Esophagus squamous epithelium (tissue), 5 donors: ENCODE measurements around the gene MEGF10. TPM values are rescaled to one million over a fixed set of nuclear protein-coding genes. Genes with fewer than 3 reads are reported as not detected.

Experiments
- DNase-seq: peaks from one replicate; lab custom pipeline; 2025; lab: John Stamatoyannopoulos, UW
- H3K27ac ChIP-seq, 4 donors: fragments of 200-600 bp; sonication (generic); one replicate each; pipeline ENCODE4 v1.5.1; 2016 to 2019; ENCODE audit warnings: mild to moderate bottlenecking in 1 of 4
- H3K27me3 ChIP-seq, 4 donors: fragments of 200-600 bp; sonication (generic); 1 replicate in 3 of 4; 2 replicates in 1 of 4; pipeline versions ENCODE4 v1.5.1 to v1.6.0; 2017 to 2021; ENCODE audit warnings: antibody characterized with exemption in 1 of 4
- H3K36me3 ChIP-seq, 3 donors: fragments of 200-600 bp; sonication (generic); one replicate each; pipeline ENCODE4 v1.5.1; 2016 to 2019
- H3K4me1 ChIP-seq, 3 donors: fragments of 200-600 bp; sonication (generic); one replicate each; pipeline ENCODE4 v1.5.1; 2017 to 2019
- H3K4me3 ChIP-seq, 4 donors: fragments of 200-600 bp; sonication (generic); 1 replicate in 3 of 4; 2 replicates in 1 of 4; pipeline ENCODE4 v1.5.1; 2016 to 2019; ENCODE audit warnings: mild to moderate bottlenecking in 2 of 4, moderate library complexity in 1 of 4
- H3K9me3 ChIP-seq, 3 donors: fragments of 200-600 bp; sonication (generic); one replicate each; pipeline ENCODE4 v1.5.1; 2016 to 2019
- CTCF ChIP-seq, 6 experiments: fragments of 450-650 bp in 4 of 6; fragments of 200-600 bp in 2 of 6; sonication (generic) in 2 of 6; IDR thresholded peaks; one replicate each; pipeline ENCODE4 v1.5.1; 2016 to 2019; ENCODE audit warnings: antibody characterized with exemption in 6 of 6, mild to moderate bottlenecking in 4 of 6, moderate library complexity in 4 of 6
- POLR2A ChIP-seq, 4 donors: fragments of 450-650 bp; IDR thresholded peaks; one replicate each; pipeline ENCODE4 v1.6.1; 2017; ENCODE audit warnings: antibody characterized with exemption in 4 of 4, mild to moderate bottlenecking in 4 of 4, moderate library complexity in 3 of 4
- WGBS, 2 donors: methylation state at CpG; one replicate each; pipeline ENCODE4 v1.1.5; 2018; 5-methylcytosine and 5-hydroxymethylcytosine counted together
- intact Hi-C: fragments of 100-400 bp; cut with DNase I; formaldehyde crosslinking; loops from one replicate; pipeline ENCODE4 v1.15.0; 2022
- total RNA-seq, 4 donors: library from RNA; depleted of rRNA; stranded (reverse); fragments of >200 nt; gene quantifications; one replicate each; pipeline ENCODE4 v1.1.0, GENCODE V29; 2016
- donor health status: DM: yes; HTN: yes; CAD: no.

Gene MEGF10
- total RNA-seq, 4 donors from 2014 or later, result 1.1 TPM; not detected in 3

- Histone ChIP-seq H3K4me1 (no peaks in the 10 kb centered on the region), H3K36me3 (no peaks in the 10 kb centered on the region), H3K9me3 (no peaks in the 10 kb centered on the region), H3K27ac (no peak overlapping the region), H3K4me3 (no peak overlapping the region), H3K27me3 (no peaks in the 10 kb centered on the region)
- WGBS, 2 donors, result 16 to 22% methylated on average over 2 of the region's 2 CpGs
- intact Hi-C loops, result no loop called here
- TF ChIP-seq POLR2A (IDR thresholded peaks at IDR 0.05) (no peak), CTCF (IDR thresholded peaks at IDR 0.05) (no peak)
- no peak for DNase-seq
These were observed 96.0 kb downstream of the MEGF10 start for GRCh38 chr5:127386557-127386956.

GRCh38 chr5:127389601-127390000 lies 99.0 kb downstream of the MEGF10 start:
- 70 to 87% methylated on average over 2 of the region's 2 CpGs for WGBS, 2 donors
- no peak overlapping the region for H3K27ac ChIP-seq
- no peaks in the 10 kb centered on the region for H3K4me1 ChIP-seq
- no peaks in the 10 kb centered on the region for H3K27me3 ChIP-seq
- H3K9me3 ChIP-seq, result no peaks in the 10 kb centered on the region
- H3K36me3 ChIP-seq, result no peaks in the 10 kb centered on the region
- intact Hi-C loops, result no loop called here
- no peak overlapping the region for H3K4me3 ChIP-seq
- no peak for TF ChIP-seq POLR2A (IDR thresholded peaks at IDR 0.05)
- no peak for TF ChIP-seq CTCF (IDR thresholded peaks at IDR 0.05)
- no peak for DNase-seq

- no peaks in the 10 kb centered on the region for H3K36me3 ChIP-seq
- TF ChIP-seq CTCF (IDR thresholded peaks at IDR 0.05) (no peak), POLR2A (IDR thresholded peaks at IDR 0.05) (no peak)
- no peak overlapping the region for H3K27ac ChIP-seq
- no peak for DNase-seq
- no peaks in the 10 kb centered on the region for H3K9me3 ChIP-seq
- H3K4me3 ChIP-seq, result no peak overlapping the region
- H3K27me3 ChIP-seq, result no peaks in the 10 kb centered on the region
- intact Hi-C loops, result no loop called here
- H3K4me1 ChIP-seq, result no peaks in the 10 kb centered on the region
- WGBS, 2 donors, result 70 to 95% methylated on average over 4 of the region's 4 CpGs
These were observed 102.2 kb downstream of the MEGF10 start for GRCh38 chr5:127392762-127393161.

GRCh38 chr5:127396490-127397155 lies 106.0 kb downstream of the MEGF10 start:
- H3K36me3 ChIP-seq, result no peaks in the 10 kb centered on the region
- H3K4me1 ChIP-seq, result no peaks in the 10 kb centered on the region
- intact Hi-C loops, result no loop called here
- no peaks in the 10 kb centered on the region for H3K27me3 ChIP-seq
- DNase-seq, result no peak
- H3K4me3 ChIP-seq, result no peak overlapping the region
- H3K9me3 ChIP-seq, result no peaks in the 10 kb centered on the region
- TF ChIP-seq POLR2A (IDR thresholded peaks at IDR 0.05) (no peak), CTCF (IDR thresholded peaks at IDR 0.05) (no peak)
- WGBS, 2 donors, result 71 to 90% methylated on average over 1 to 6 of the region's 15 CpGs
- H3K27ac ChIP-seq, result no peak overlapping the region

- no peaks in the 10 kb centered on the region for H3K9me3 ChIP-seq
- no peaks in the 10 kb centered on the region for H3K4me1 ChIP-seq
- 40 to 43% methylated on average over 2 of the region's 2 CpGs for WGBS, 2 donors
- H3K27me3 ChIP-seq, result no peaks in the 10 kb centered on the region
- intact Hi-C loops, result no loop called here
- TF ChIP-seq POLR2A (IDR thresholded peaks at IDR 0.05), result no peak
- no peak for TF ChIP-seq CTCF (IDR thresholded peaks at IDR 0.05)
- no peak overlapping the region for H3K4me3 ChIP-seq
- H3K36me3 ChIP-seq, result no peaks in the 10 kb centered on the region
- no peak for DNase-seq
- H3K27ac ChIP-seq, result no peak overlapping the region
These were observed 107.9 kb downstream of the MEGF10 start for GRCh38 chr5:127398508-127398907.
